Small intestine (tissue), 7 donors: ENCODE data around the gene MAPK1. TPM values are rescaled to one million over a fixed set of nuclear protein-coding genes. Genes with fewer than 3 reads are reported as not detected.
"Not testable (repeated sequence)": the region's sequence is repeated elsewhere in the genome, so short reads cannot be mapped to it uniquely, and the experiment has no call there.

ENCODE experiments used
- DNase-seq, 2 donors: peaks; one replicate each; pipeline versions ENCODE4 v3.0.0 to v3.0.0-alpha.2; 2013
- FAIRE-seq: peaks from 2 replicates; lab custom pipeline; 2012; peaks lifted over from hg19 to GRCh38; lab: Jason Lieb, UNC
- H3K27ac ChIP-seq, 3 donors: one replicate each; pipeline ENCODE4 v1.5.1; 2013; ENCODE audit warnings: low read length in 2 of 3, mild to moderate bottlenecking in 2 of 3, control low read depth in 1 of 3, inconsistent platforms in 1 of 3, low read depth in 1 of 3, moderate library complexity in 1 of 3
- H3K27me3 ChIP-seq, 3 donors: one replicate each; pipeline ENCODE4 v1.6.1; 2013; ENCODE audit warnings: low read length in 3 of 3, inconsistent platforms in 1 of 3; ENCODE audit not compliant: control insufficient read depth in 3 of 3, insufficient read depth in 3 of 3
- H3K36me3 ChIP-seq, 3 donors: one replicate each; pipeline ENCODE4 v1.6.1; 2013; ENCODE audit warnings: low read length in 3 of 3, inconsistent platforms in 1 of 3, low read depth in 1 of 3, mild to moderate bottlenecking in 1 of 3, moderate library complexity in 1 of 3; ENCODE audit not compliant: control insufficient read depth in 3 of 3, insufficient read depth in 2 of 3
- H3K4me1 ChIP-seq, 3 donors: one replicate each; pipeline ENCODE4 v1.6.1; 2013; ENCODE audit warnings: low read length in 2 of 3, inconsistent platforms in 1 of 3, low read depth in 1 of 3, mild to moderate bottlenecking in 1 of 3, moderate library complexity in 1 of 3; ENCODE audit not compliant: control insufficient read depth in 3 of 3, insufficient read depth in 2 of 3
- H3K4me3 ChIP-seq, 3 donors: one replicate each; pipeline ENCODE4 v1.5.1; 2013; ENCODE audit warnings: low read length in 3 of 3, control low read depth in 1 of 3, inconsistent platforms in 1 of 3, low read depth in 1 of 3, mild to moderate bottlenecking in 1 of 3, moderate library complexity in 1 of 3
- H3K9me3 ChIP-seq, 2 donors: one replicate each; pipeline ENCODE4 v1.6.1; 2013; ENCODE audit warnings: low read depth in 1 of 2, low read length in 1 of 2; ENCODE audit not compliant: control insufficient read depth in 2 of 2, insufficient read depth in 1 of 2
- WGBS, 3 donors: extraction: QIAGEN DNeasy Blood & Tissue Kit; methylation state at CpG; one replicate each; pipeline ENCODE4 v1.1.7; 2013; 5-methylcytosine and 5-hydroxymethylcytosine counted together
- polyA plus RNA-seq, 4 donors: library from polyadenylated mRNA; stranded (reverse) in 3 of 4; unstranded in 1 of 4; fragments of 200-250 nt in 3 of 4; fragments of 120-200 nt in 1 of 4; gene quantifications; one replicate each; pipeline versions ENCODE4 v1.2.1 to v1.2.3, GENCODE V29; 2013
- donor health status: healthy with polysubstance abuse.
- donor health status: control.
- donor health status: control.
- donor health status: Bipolar disorder and iron deficiency.
- donor health status: healthy.

The MAPK1 gene
- polyA plus RNA-seq, 4 donors, result 10.3 to 76.5 (median 14.2) TPM

GRCh38 chr22:21726650-21727049 is 140.8 kb downstream of the MAPK1 start:
- no peak for FAIRE-seq
- no peaks in the 10 kb centered on the region for H3K4me1 ChIP-seq
- WGBS, 3 donors, result 44 to 60% (median 53%) methylated on average over 5 of the region's 5 CpGs

GRCh38 chr22:21725956-21726649 is 141.3 kb downstream of the MAPK1 start:
- FAIRE-seq, result no peak
- no peak overlapping the region for H3K27ac ChIP-seq
- H3K9me3 ChIP-seq, result no peaks in the 10 kb centered on the region
- H3K36me3 ChIP-seq, result no peaks in the 10 kb centered on the region
- WGBS, 3 donors, result 90 to 95% (median 93%) methylated on average over 19 of the region's 19 CpGs
- no peak overlapping the region for H3K4me3 ChIP-seq
- DNase-seq, result no peak
- H3K4me1 ChIP-seq, result no peaks in the 10 kb centered on the region
- no peaks in the 10 kb centered on the region for H3K27me3 ChIP-seq

More at GRCh38 chr22:21726650-21727049, 140.8 kb downstream of the MAPK1 start:
- peak; percentile 20 to 24 for DNase-seq
- Histone ChIP-seq H3K4me3 (no peak overlapping the region), H3K9me3 (no peaks in the 10 kb centered on the region), H3K27ac (no peak overlapping the region), H3K27me3 (no peaks in the 10 kb centered on the region), H3K36me3 (no peaks in the 10 kb centered on the region)

DNA sequence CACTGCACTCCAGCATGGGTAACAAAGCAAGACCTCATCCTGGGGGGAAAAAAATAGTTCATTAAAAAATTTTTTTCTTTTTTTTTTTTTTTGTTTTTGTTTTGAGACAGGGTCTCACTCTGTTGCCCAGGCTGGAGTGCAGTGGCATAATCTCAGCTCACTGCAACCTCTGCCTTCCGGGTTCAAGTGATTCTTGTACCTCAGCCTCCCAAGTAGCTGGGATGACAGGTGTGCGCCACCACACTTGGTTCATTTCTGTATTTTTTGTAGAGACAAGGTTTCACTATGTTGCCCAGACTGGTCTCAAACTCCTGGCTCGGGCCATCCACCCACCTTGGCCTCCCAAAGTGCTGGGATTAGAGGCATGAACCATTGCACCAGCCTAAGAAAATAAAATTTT is 142.9 kb downstream of the MAPK1 start:
- not testable (repeated sequence) for H3K27me3 ChIP-seq, H3K4me3 ChIP-seq, H3K36me3 ChIP-seq, DNase-seq, H3K4me1 ChIP-seq, H3K9me3 ChIP-seq, H3K27ac ChIP-seq, FAIRE-seq
- 94 to 97% (median 96%) methylated on average over 3 of the region's 3 CpGs for WGBS, 3 donors

DNA sequence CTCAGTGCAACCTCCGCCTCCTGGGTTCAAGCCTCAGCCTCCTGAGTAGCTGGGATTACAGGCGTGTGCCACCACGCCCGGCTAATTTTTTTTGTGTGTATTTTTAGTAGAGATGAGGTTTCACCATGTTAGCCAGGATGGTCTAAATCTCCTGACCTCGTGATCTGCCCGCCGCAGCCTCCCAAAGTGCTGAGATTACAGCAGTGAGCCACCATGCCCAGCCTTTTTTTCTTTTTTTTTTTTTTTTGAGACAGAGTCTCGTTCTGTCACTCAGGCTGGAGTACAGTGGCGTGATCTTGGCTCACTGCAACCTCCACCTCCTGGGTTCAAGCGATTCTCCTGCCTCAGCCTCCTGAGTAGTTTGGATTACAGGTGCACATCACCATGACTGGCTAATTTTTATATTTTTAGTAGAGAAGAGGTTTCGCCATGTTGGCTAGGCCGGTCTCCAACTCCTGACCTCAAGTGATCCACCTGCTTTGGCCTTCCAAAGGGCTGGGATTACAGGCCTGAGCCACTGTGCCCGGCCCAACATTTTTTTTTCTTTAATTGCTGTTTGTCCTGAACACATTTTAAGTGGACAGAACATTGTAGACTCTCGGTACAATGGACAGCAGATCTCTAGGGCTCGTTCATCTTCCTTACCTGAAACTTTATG is 146.1 kb downstream of the MAPK1 start:
- H3K9me3 ChIP-seq, H3K36me3 ChIP-seq, FAIRE-seq, H3K27me3 ChIP-seq, H3K4me1 ChIP-seq, DNase-seq, H3K4me3 ChIP-seq, H3K27ac ChIP-seq: not testable (repeated sequence)
- 95 to 97% (median 95%) methylated on average over 15 of the region's 15 CpGs for WGBS, 3 donors

DNA sequence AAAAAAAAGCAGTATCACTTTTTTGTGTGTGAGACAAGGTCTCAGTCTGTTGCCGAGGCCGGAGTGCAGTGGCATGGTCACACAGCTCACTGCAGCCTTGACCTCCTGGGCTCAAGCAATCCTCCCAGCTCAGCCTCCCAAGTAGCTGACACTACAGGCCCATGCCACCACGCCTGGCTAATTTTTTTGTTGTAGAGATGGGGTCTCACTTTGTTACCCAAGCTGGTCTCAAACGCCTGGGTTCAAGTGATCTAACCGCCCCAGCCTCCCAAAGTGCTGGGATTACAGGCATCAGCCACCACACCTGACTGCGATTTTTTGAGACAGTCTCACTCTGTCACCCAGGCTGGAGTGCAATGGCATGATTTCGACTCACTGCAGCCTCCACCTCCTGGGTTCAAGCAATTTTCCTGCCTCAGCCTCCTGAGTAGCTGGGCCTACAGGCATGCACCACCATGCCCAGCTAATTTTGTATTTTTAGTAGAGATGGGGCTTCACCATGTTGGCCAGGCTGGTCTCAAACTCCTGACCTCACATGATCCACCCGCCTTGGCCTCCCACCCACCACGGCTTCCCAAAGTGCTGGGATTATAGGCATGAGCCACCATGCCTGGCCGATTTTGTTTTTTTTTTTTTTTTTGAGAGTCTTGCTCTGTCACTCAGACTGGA is 147.1 kb downstream of the MAPK1 start:
- not testable (repeated sequence) for DNase-seq, H3K27ac ChIP-seq, H3K36me3 ChIP-seq, H3K27me3 ChIP-seq, H3K9me3 ChIP-seq, H3K4me1 ChIP-seq, H3K4me3 ChIP-seq, FAIRE-seq
- 96 to 97% (median 97%) methylated on average over 10 of the region's 10 CpGs for WGBS, 3 donors

DNA sequence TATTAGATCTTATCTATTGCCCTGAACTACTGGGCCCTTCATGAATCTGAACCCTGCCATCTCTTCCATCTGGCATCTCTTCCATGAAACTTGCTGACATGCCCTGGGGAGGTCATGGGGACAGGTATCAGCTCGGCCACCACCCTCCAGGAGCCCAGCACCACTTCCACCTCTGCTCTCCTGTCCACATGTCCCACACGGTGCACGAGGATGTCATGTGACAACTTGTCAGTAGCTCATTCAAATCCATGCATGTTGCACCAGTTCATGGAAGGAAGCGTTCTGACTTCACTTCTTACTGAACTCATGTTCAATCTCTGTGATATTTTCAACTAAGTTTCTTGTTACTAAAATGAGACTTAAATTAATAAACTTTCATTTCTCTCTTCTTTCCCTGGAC is 148.4 kb downstream of the MAPK1 start:
- 56% methylated on average over 4 of the region's 4 CpGs for WGBS, 3 donors
- FAIRE-seq (no peak), DNase-seq (no peak)
- Histone ChIP-seq H3K4me3 (no peak overlapping the region), H3K27me3 (no peaks in the 10 kb centered on the region), H3K27ac (no peak overlapping the region), H3K36me3 (no peaks in the 10 kb centered on the region), H3K9me3 (no peaks in the 10 kb centered on the region), H3K4me1 (no peaks in the 10 kb centered on the region)

DNA sequence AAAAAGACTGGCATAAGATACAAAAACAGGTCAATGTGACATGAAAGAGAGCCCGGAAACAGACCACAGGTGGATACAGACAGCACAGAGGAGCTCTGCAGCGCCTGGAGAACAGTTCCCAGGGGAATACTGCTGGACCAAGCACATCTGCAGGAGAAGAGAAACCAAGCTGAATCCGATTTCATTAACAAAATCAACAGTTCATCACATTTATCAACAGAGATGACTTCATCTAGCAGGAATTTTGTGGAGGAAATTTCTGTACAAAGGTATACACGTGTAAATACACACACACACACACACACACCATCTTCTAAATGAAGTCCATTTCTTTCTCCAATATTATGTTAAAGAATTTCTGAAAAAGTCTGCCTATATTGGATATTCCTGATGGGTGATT is 148.9 kb downstream of the MAPK1 start:
- no peak overlapping the region for H3K4me3 ChIP-seq
- H3K27ac ChIP-seq, result no peak overlapping the region
- no peaks in the 10 kb centered on the region for H3K9me3 ChIP-seq
- H3K27me3 ChIP-seq, result no peaks in the 10 kb centered on the region
- no peak for DNase-seq
- 61 to 70% (median 67%) methylated on average over 4 of the region's 4 CpGs for WGBS, 3 donors
- no peaks in the 10 kb centered on the region for H3K4me1 ChIP-seq
- FAIRE-seq, result no peak
- no peaks in the 10 kb centered on the region for H3K36me3 ChIP-seq

DNA sequence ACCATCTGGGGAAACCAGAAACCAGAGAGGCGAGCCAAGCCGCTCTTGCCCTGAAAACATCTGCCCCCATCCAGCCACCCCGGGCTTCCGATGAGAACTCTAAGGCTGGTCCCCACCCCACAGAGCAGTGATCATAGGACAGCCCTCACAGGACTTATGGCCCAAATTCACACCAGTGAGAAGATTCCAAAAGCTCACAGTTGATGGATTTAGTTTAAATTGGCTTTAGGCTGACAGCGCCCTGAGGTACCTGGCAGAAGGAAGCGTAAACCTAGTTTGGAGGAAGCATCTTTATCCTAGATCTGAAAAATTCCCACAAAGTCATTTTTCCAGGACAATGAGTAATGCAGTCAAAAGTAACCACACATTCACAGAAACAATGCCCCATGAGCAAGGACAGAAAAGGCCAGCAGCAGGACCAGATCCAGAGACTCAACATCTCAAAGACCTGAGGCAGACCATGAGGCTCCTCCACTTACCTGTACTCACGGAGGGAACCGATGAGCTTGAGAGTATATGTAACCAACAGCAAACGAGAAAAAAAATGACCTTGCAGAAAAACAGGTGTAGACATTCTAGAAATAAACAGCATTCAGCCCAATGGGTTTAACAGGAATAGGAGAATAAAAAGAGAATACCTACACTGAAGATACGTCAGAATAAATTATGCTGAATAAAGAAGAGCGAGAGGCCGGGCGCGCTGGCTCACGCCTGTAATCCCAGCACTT is 150.9 kb downstream of the MAPK1 start:
- not testable (repeated sequence) for H3K27ac ChIP-seq, FAIRE-seq, H3K27me3 ChIP-seq, H3K9me3 ChIP-seq, DNase-seq, H3K4me1 ChIP-seq, H3K4me3 ChIP-seq, H3K36me3 ChIP-seq
- 91 to 96% (median 93%) methylated on average over 12 to 14 of the region's 15 CpGs for WGBS, 3 donors
